Esophagus squamous epithelium (tissue), 5 donors: ENCODE measurements around the gene EPN2. TPM values are rescaled to one million over a fixed set of nuclear protein-coding genes. Genes with fewer than 3 reads are reported as not detected.

Experiments
- DNase-seq: peaks from one replicate; lab custom pipeline; 2025; lab: John Stamatoyannopoulos, UW
- H3K27ac ChIP-seq, 4 donors: fragments of 200-600 bp; sonication (generic); one replicate each; pipeline ENCODE4 v1.5.1; 2016 to 2019; ENCODE audit warnings: mild to moderate bottlenecking in 1 of 4
- H3K27me3 ChIP-seq, 4 donors: fragments of 200-600 bp; sonication (generic); 1 replicate in 3 of 4; 2 replicates in 1 of 4; pipeline versions ENCODE4 v1.5.1 to v1.6.0; 2017 to 2021; ENCODE audit warnings: antibody characterized with exemption in 1 of 4
- H3K36me3 ChIP-seq, 3 donors: fragments of 200-600 bp; sonication (generic); one replicate each; pipeline ENCODE4 v1.5.1; 2016 to 2019
- H3K4me1 ChIP-seq, 3 donors: fragments of 200-600 bp; sonication (generic); one replicate each; pipeline ENCODE4 v1.5.1; 2017 to 2019
- H3K4me3 ChIP-seq, 4 donors: fragments of 200-600 bp; sonication (generic); 1 replicate in 3 of 4; 2 replicates in 1 of 4; pipeline ENCODE4 v1.5.1; 2016 to 2019; ENCODE audit warnings: mild to moderate bottlenecking in 2 of 4, moderate library complexity in 1 of 4
- H3K9me3 ChIP-seq, 3 donors: fragments of 200-600 bp; sonication (generic); one replicate each; pipeline ENCODE4 v1.5.1; 2016 to 2019
- POLR2A ChIP-seq, 4 donors: fragments of 450-650 bp; IDR thresholded peaks; one replicate each; pipeline ENCODE4 v1.6.1; 2017; ENCODE audit warnings: antibody characterized with exemption in 4 of 4, mild to moderate bottlenecking in 4 of 4, moderate library complexity in 3 of 4
- WGBS, 2 donors: methylation state at CpG; one replicate each; pipeline ENCODE4 v1.1.5; 2018; 5-methylcytosine and 5-hydroxymethylcytosine counted together
- intact Hi-C: fragments of 100-400 bp; cut with DNase I; formaldehyde crosslinking; loops from one replicate; pipeline ENCODE4 v1.15.0; 2022
- total RNA-seq, 4 donors: library from RNA; depleted of rRNA; stranded (reverse); fragments of >200 nt; gene quantifications; one replicate each; pipeline ENCODE4 v1.1.0, GENCODE V29; 2016
- TF ChIP-seq, protein P1 (sequence below), 6 experiments: fragments of 450-650 bp in 4 of 6; fragments of 200-600 bp in 2 of 6; sonication (generic) in 2 of 6; IDR thresholded peaks; one replicate each; pipeline ENCODE4 v1.5.1; 2016 to 2019; ENCODE audit warnings: antibody characterized with exemption in 6 of 6, mild to moderate bottlenecking in 4 of 6, moderate library complexity in 4 of 6
- donor health status: DM: yes; HTN: yes; CAD: no.

Gene EPN2
- total RNA-seq, 4 donors from 2014 or later = 24.2 to 61.4 (median 56.1) TPM

DNA sequence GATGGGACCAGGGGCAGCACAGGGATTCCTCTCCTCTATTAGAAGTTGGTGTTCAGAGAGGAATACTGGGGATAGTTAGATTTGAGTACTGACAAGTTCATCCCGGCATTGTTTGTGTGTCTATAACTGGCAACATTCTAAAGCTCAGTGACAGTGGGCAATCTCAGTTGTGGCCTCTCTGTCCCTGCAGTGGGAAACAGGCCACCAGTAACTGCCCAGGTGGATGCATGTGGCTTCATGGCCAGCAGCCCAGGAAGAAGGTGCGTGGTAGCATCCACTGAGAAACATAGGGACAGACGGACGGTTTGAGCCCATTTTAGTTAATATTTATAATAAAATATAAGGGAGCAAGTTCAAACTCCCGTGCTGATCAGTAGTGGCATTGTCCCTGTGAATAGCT, 73.8 kb downstream of the EPN2 start:
- TF ChIP-seq POLR2A (IDR thresholded peaks at IDR 0.05) = no peak
- TF ChIP-seq, protein P1, sequence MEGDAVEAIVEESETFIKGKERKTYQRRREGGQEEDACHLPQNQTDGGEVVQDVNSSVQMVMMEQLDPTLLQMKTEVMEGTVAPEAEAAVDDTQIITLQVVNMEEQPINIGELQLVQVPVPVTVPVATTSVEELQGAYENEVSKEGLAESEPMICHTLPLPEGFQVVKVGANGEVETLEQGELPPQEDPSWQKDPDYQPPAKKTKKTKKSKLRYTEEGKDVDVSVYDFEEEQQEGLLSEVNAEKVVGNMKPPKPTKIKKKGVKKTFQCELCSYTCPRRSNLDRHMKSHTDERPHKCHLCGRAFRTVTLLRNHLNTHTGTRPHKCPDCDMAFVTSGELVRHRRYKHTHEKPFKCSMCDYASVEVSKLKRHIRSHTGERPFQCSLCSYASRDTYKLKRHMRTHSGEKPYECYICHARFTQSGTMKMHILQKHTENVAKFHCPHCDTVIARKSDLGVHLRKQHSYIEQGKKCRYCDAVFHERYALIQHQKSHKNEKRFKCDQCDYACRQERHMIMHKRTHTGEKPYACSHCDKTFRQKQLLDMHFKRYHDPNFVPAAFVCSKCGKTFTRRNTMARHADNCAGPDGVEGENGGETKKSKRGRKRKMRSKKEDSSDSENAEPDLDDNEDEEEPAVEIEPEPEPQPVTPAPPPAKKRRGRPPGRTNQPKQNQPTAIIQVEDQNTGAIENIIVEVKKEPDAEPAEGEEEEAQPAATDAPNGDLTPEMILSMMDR (IDR thresholded peaks at IDR 0.05) = no peak
- 85 to 100% methylated on average over 5 of the region's 5 CpGs for WGBS, 2 donors
- Histone ChIP-seq H3K27me3 (no peaks in the 10 kb centered on the region), H3K36me3 (peaks cover 4 to 98% (median 12%) of the 10 kb centered on the region in 3 donors), H3K9me3 (no peaks in the 10 kb centered on the region), H3K27ac (peak overlapping the region in 1 of 4 donors; percentile 30), H3K4me3 (no peak overlapping the region), H3K4me1 (peaks cover 13 to 45% (median 32%) of the 10 kb centered on the region in 3 donors)
- no peak for DNase-seq
- intact Hi-C loops = no loop called here

DNA sequence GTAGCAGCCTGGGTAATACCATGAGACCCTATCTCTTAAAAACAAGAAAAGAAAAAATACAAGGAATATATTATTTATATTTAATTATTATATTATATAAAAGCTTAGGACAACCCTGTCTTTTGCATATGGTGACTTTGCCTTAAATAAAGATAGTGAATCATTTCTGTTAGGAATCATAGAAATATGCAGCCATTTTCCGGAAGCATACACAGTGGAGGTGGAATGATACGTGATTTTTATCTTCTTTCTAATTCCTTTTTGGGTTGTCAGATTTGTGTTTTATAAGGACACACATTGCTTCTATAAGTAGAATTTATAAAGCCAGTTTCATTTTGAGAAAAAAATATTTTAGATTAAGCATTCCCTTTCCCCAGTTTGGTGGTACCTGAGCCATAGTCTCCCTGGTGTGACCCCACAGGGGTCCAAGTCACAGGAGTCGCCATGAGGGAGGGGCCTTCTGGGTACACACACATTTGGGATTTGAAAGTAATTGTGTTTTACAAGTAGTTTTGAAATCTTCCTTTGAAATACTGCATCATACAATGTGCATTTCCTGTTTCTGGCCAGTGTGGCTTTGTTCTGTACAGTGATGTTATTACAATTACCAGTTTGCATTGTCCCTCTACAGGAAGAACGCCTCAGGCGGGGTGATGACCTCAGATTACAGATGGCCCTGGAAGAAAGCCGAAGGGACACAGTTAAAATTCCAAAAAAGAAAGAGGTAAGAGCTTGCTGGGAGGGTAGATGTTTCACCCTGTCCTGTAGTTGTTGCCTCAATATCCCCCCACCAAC, 74.5 kb downstream of the EPN2 start:
- Histone ChIP-seq H3K27ac (peak overlapping the region in 2 of 4 donors; percentile 48 to 80), H3K9me3 (no peaks in the 10 kb centered on the region), H3K4me1 (peaks cover 14 to 47% (median 34%) of the 10 kb centered on the region in 3 donors), H3K36me3 (peaks cover 4 to 98% (median 12%) of the 10 kb centered on the region in 3 donors), H3K27me3 (no peaks in the 10 kb centered on the region), H3K4me3 (no peak overlapping the region)
- no peak for DNase-seq
- WGBS, 2 donors = 72 to 75% methylated on average over 6 of the region's 6 CpGs
- intact Hi-C loops = no loop called here
- TF ChIP-seq POLR2A (IDR thresholded peaks at IDR 0.05) = no peak
- TF ChIP-seq, protein P1 (IDR thresholded peaks at IDR 0.05) = no peak

DNA sequence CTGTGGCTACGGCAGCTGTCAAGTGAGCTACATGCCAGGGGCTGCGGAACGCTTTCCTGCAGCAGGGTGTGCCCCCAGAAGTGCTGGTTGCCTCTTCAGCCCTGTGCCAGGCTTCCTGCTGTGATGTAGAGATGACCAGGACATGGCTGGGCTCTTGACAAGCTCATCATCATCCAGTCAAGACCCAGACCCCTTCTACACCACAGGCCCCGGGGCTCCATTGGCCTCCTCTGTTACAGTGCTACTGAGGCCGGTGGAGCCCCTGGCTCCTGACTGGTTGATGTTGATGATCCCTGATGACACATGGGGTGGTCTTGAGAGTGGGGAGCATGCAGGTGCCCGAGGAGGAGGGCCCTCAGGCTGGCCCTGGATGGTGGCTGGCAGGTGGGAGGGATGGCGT, 75.2 kb downstream of the EPN2 start:
- no peak for DNase-seq
- Histone ChIP-seq H3K27ac (peak overlapping the region; percentile 22 to 80 (median 40)), H3K4me1 (peaks cover 20 to 54% (median 40%) of the 10 kb centered on the region in 3 donors), H3K36me3 (peaks cover 4 to 98% (median 13%) of the 10 kb centered on the region in 3 donors), H3K9me3 (no peaks in the 10 kb centered on the region), H3K4me3 (no peak overlapping the region), H3K27me3 (no peaks in the 10 kb centered on the region)
- intact Hi-C loops = no loop called here
- 100% methylated on average over 1 to 3 of the region's 7 CpGs for WGBS, 2 donors
- no peak for TF ChIP-seq POLR2A (IDR thresholded peaks at IDR 0.05)
- TF ChIP-seq, protein P1 (IDR thresholded peaks at IDR 0.05) = no peak

DNA sequence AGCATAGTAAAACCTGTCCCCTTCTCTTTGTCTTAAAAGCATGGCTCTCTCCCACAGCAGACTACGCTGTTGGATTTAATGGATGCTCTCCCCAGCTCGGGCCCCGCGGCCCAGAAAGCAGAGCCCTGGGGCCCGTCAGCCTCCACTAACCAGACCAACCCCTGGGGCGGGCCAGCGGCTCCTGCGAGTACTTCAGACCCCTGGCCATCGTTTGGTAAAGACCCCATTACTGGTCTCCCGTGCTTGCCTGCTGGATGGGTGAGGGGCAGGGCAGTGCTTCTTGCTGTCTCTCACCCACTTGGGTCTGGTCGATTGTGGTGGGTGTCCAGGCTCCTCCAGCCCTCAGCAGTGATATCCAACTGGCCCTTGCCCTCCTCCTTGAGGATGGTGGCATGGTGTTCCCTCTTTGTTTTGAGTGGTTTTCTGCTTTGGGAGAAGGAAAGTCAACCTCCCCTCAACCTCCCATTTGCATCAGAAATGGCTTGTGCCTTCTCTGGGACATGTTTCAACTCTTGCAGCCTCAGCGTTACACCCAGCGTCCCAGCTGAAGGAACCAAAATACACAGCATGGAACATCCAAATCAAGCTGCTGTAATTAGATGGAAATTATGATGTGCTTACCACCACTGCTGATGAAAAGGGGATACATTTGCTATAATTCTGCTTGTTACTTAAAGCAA, 76.0 kb downstream of the EPN2 start:
- no peak for TF ChIP-seq POLR2A (IDR thresholded peaks at IDR 0.05)
- TF ChIP-seq, protein P1 (IDR thresholded peaks at IDR 0.05) = no peak
- intact Hi-C loops = no loop called here
- Histone ChIP-seq H3K27ac (peak overlapping the region in 3 of 4 donors; percentile 22 to 80 (median 32)), H3K4me3 (no peak overlapping the region), H3K36me3 (peaks cover 4 to 98% (median 16%) of the 10 kb centered on the region in 3 donors), H3K4me1 (peaks cover 24 to 54% (median 38%) of the 10 kb centered on the region in 3 donors), H3K9me3 (no peaks in the 10 kb centered on the region), H3K27me3 (no peaks in the 10 kb centered on the region)
- WGBS, 2 donors = 88 to 91% methylated on average over 9 to 13 of the region's 13 CpGs
- DNase-seq = no peak
